Measurements from ENCODE around the gene ADAMTS6.

DNA sequence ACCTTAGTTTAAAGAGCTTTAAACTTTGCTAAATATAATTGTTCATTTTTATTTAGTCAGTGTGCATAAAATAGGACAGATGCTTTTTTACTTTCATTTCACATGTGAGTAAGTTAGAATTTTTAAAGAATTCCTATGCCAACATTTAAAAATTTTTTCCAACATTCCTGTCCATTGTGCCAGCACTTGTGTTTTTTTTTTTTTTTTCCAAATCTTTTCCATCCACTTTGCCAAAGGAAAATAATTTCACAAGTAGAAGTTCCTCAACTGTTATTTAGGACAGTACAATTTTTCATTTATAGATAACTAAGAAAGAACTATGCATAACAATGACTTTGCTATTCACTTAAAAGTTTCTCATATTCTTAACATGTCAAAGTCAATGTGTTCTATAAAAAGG, 189.5 kb downstream of the ADAMTS6 start:
- TF ChIP-seq, protein P1, sequence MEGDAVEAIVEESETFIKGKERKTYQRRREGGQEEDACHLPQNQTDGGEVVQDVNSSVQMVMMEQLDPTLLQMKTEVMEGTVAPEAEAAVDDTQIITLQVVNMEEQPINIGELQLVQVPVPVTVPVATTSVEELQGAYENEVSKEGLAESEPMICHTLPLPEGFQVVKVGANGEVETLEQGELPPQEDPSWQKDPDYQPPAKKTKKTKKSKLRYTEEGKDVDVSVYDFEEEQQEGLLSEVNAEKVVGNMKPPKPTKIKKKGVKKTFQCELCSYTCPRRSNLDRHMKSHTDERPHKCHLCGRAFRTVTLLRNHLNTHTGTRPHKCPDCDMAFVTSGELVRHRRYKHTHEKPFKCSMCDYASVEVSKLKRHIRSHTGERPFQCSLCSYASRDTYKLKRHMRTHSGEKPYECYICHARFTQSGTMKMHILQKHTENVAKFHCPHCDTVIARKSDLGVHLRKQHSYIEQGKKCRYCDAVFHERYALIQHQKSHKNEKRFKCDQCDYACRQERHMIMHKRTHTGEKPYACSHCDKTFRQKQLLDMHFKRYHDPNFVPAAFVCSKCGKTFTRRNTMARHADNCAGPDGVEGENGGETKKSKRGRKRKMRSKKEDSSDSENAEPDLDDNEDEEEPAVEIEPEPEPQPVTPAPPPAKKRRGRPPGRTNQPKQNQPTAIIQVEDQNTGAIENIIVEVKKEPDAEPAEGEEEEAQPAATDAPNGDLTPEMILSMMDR (IDR thresholded peaks at IDR 0.05 in 4 of 5, conservative IDR thresholded peaks at IDR 0.05 in 1 of 5) = no peak
- no peak for TF ChIP-seq POLR2A (IDR thresholded peaks at IDR 0.05)
